ENCODE measurements around the gene CNPY4.

DNA sequence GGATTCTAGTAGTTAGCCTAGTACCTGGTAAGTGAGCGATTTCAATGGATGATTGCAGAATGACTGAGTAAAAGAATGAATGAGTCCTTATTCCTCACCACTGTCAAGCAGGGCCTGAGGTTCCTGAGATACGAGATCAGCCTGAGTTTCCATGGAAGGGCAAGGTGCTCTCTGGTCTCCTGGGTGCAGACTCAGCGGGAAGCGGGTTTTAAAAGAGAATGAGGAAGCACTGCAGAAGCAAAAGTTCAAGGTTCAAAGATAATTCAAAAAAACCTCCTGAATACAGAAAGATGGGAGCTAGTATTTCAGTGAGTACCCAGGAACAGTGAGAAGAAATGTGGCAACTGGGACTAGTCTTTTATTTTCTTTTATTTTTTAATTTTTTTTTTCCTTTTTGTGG lies 42.2 kb upstream of the CNPY4 start:
- TF ChIP-seq, protein P1, sequence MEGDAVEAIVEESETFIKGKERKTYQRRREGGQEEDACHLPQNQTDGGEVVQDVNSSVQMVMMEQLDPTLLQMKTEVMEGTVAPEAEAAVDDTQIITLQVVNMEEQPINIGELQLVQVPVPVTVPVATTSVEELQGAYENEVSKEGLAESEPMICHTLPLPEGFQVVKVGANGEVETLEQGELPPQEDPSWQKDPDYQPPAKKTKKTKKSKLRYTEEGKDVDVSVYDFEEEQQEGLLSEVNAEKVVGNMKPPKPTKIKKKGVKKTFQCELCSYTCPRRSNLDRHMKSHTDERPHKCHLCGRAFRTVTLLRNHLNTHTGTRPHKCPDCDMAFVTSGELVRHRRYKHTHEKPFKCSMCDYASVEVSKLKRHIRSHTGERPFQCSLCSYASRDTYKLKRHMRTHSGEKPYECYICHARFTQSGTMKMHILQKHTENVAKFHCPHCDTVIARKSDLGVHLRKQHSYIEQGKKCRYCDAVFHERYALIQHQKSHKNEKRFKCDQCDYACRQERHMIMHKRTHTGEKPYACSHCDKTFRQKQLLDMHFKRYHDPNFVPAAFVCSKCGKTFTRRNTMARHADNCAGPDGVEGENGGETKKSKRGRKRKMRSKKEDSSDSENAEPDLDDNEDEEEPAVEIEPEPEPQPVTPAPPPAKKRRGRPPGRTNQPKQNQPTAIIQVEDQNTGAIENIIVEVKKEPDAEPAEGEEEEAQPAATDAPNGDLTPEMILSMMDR (IDR thresholded peaks at IDR 0.05; ENCODE audit: insufficient read depth, low read length), result no peak
- TF ChIP-seq POLR2AphosphoS5 (IDR thresholded peaks at IDR 0.05; ENCODE audit: low read depth) (no peak), SPI1 (IDR thresholded peaks at IDR 0.05; ENCODE audit: borderline replicate concordance, low read depth) (no peak), REST (IDR thresholded peaks at IDR 0.05; ENCODE audit: insufficient replicate concordance, low read depth) (no peak), GABPA (IDR thresholded peaks at IDR 0.05; ENCODE audit: low read depth) (no peak)
